HEK293 (cell line): ENCODE data around the gene EIF3M.
"Not testable (repeated sequence)": the region's sequence is repeated elsewhere in the genome, so short reads cannot be mapped to it uniquely, and the experiment has no call there.

ENCODE experiments used
- CTCF ChIA-PET: fragments of 350-600 bp; formaldehyde crosslinking; extraction: SDS; loops from one replicate; lab custom pipeline; 2021; ENCODE audit warnings: antibody characterized with exemption; lab: Yijun Ruan, JAX
- POLR2A ChIA-PET: fragments of 300-600 bp; formaldehyde crosslinking; extraction: SDS; loops from one replicate; lab custom pipeline; 2020; ENCODE audit warnings: antibody characterized with exemption, inconsistent platforms; lab: Yijun Ruan, JAX
- H3K27ac ChIP-seq: fragments of 200-500 bp; sonication (Bioruptor generic); 2 replicates; pipeline ENCODE4 v1.5.1; 2014; ENCODE audit warnings: low read depth, low read length, control low read depth, inconsistent platforms; ENCODE audit errors: extremely low read depth
- H3K36me3 ChIP-seq, 2 experiments: fragments of 200-500 bp in 1 of 2; sonication (Bioruptor generic) in 1 of 2; 1 replicate in 1 of 2; 2 replicates in 1 of 2; pipeline ENCODE4 v1.5.1; 2014 to 2017; ENCODE audit warnings: inconsistent platforms in 2 of 2, low read length in 2 of 2; ENCODE audit not compliant: control insufficient read depth in 2 of 2, insufficient read depth in 1 of 2
- H3K4me1 ChIP-seq: fragments of 200-500 bp; sonication (Bioruptor generic); 2 replicates; pipeline ENCODE4 v1.5.1; 2014; ENCODE audit warnings: mild to moderate bottlenecking, low read length, inconsistent platforms; ENCODE audit not compliant: control insufficient read depth, insufficient read depth
- H3K4me3 ChIP-seq: 2 replicates; pipeline ENCODE4 v1.5.1; 2011; ENCODE audit warnings: low read depth, mild to moderate bottlenecking, control low read depth, low read length, moderate library complexity
- H3K9me3 ChIP-seq: fragments of 200-500 bp; sonication (Bioruptor generic); 2 replicates; pipeline ENCODE4 v1.5.1; 2014; ENCODE audit warnings: low read depth, low read length, inconsistent platforms; ENCODE audit not compliant: control insufficient read depth, insufficient read depth
- BCL11B ChIP-seq: fragments of 450-650 bp; formaldehyde crosslinking; IDR thresholded peaks from 2 replicates; pipeline ENCODE4 v1.5.1; 2016; ENCODE audit warnings: low read depth, missing biosample characterization, missing genetic modification characterization
- SCRT2 ChIP-seq: fragments of 450-650 bp; formaldehyde crosslinking; IDR thresholded peaks from 2 replicates; pipeline ENCODE4 v1.5.1; 2016; ENCODE audit warnings: missing biosample characterization, missing genetic modification characterization
- SP3 ChIP-seq: fragments of 450-650 bp; formaldehyde crosslinking; IDR thresholded peaks from 2 replicates; pipeline ENCODE4 v1.5.1; 2016; ENCODE audit warnings: missing biosample characterization, missing genetic modification characterization
- WT1 ChIP-seq: fragments of 450-650 bp; formaldehyde crosslinking; IDR thresholded peaks from 2 replicates; pipeline ENCODE4 v1.5.1; 2016; ENCODE audit warnings: missing biosample characterization, missing genetic modification characterization
- ZNF664 ChIP-seq: fragments of 450-650 bp; formaldehyde crosslinking; IDR thresholded peaks from 2 replicates; pipeline ENCODE4 v1.5.1; 2016; ENCODE audit warnings: missing biosample characterization, missing genetic modification characterization
- ZNF76 ChIP-seq: fragments of 450-650 bp; formaldehyde crosslinking; IDR thresholded peaks from 2 replicates; pipeline ENCODE4; 2016; ENCODE audit warnings: low read depth, missing biosample characterization, missing genetic modification characterization, borderline replicate concordance
- ZNF843 ChIP-seq: fragments of 450-650 bp; formaldehyde crosslinking; IDR thresholded peaks from 2 replicates; pipeline ENCODE4 v1.5.1; 2016; ENCODE audit warnings: missing biosample characterization, missing genetic modification characterization
- TF ChIP-seq, protein P1 (sequence below): fragments of 450-650 bp; formaldehyde crosslinking; IDR thresholded peaks from 2 replicates; pipeline ENCODE4 v1.5.1; 2017; ENCODE audit warnings: missing biosample characterization, missing genetic modification characterization
- TF ChIP-seq, protein P2 (sequence below): fragments of 450-650 bp; formaldehyde crosslinking; IDR thresholded peaks from 2 replicates; pipeline ENCODE4 v1.5.1; 2017; ENCODE audit warnings: missing biosample characterization, missing genetic modification characterization
- TF ChIP-seq, protein P3 (sequence below): fragments of 450-650 bp; formaldehyde crosslinking; IDR thresholded peaks from 2 replicates; pipeline ENCODE4 v1.5.1; 2016; ENCODE audit warnings: missing biosample characterization, missing genetic modification characterization

Gene EIF3M

DNA sequence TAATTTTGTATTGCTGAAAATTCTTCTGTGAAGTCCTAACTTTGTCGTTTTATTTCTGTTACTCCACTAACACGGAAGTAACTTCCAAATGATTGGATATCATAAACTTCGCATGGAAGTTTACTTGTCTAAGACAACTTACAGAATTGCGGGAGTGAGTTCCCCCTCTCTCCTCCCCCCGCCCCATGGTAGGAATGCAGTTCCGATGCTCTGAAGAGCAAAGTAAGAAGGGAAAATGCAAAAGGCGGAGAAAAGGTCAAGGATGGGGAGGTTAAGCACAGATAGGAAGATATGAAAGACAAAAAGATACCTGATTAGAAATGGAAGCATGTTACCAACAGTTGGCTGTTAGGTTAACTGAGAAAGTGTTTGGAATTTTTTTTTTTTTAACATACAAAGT lies 1.3 kb downstream of the EIF3M start:
- POLR2A ChIA-PET, result interaction anchor here (0.6 kb wide), 1 partner anchor 489 kb away, joined by 5 read pairs; no protein-coding TSS in a partner anchor
- no peak for TF ChIP-seq ZNF76 (tag by site-specific recombination)
- TF ChIP-seq, protein P1, sequence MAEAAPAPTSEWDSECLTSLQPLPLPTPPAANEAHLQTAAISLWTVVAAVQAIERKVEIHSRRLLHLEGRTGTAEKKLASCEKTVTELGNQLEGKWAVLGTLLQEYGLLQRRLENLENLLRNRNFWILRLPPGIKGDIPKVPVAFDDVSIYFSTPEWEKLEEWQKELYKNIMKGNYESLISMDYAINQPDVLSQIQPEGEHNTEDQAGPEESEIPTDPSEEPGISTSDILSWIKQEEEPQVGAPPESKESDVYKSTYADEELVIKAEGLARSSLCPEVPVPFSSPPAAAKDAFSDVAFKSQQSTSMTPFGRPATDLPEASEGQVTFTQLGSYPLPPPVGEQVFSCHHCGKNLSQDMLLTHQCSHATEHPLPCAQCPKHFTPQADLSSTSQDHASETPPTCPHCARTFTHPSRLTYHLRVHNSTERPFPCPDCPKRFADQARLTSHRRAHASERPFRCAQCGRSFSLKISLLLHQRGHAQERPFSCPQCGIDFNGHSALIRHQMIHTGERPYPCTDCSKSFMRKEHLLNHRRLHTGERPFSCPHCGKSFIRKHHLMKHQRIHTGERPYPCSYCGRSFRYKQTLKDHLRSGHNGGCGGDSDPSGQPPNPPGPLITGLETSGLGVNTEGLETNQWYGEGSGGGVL (tag by site-specific recombination), result peak; percentile 27; the same call in 1 of the 2 replicates
- H3K36me3 ChIP-seq, result peaks cover 10 to 21% of the 10 kb centered on the region in 2 experiments
- CTCF ChIA-PET, result interaction anchor here (0.7 kb wide), 1 partner anchor 229 kb away, joined by 3 read pairs; no protein-coding TSS in a partner anchor
- peak overlapping the region; percentile 96 for H3K4me3 ChIP-seq
- H3K9me3 ChIP-seq, result no peaks in the 10 kb centered on the region
- no peaks in the 10 kb centered on the region for H3K4me1 ChIP-seq
- no peak overlapping the region for H3K27ac ChIP-seq

DNA sequence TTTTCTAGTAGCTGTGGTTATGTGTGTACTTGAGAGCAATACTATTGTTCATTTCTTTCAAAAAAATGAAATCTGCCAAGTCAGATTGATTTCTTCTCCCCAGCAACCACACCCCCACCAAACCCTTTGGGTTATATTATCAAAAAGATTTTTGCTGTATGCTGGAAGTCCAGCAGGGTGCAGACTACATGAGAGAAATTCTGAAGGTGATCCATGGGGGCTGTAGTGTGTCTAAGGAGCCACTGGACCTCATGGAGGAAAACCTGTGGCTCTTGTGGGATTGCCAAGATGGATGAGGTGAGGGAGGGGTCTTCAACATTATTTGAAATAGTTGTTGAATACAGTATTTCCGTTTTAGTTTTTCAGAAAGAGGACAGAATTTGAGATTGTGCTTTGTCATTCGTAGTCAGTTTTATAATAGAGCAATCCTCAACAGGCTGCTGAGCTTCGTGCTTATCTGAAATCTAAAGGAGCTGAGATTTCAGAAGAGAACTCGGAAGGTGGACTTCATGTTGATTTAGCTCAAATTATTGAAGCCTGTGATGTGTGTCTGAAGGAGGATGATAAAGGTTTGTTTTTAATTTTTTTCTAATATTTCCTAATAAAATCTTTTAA lies 3.1 kb downstream of the EIF3M start:
- POLR2A ChIA-PET, result no interaction called here
- H3K27ac ChIP-seq, result no peak overlapping the region
- no peak overlapping the region for H3K4me3 ChIP-seq
- no peaks in the 10 kb centered on the region for H3K9me3 ChIP-seq
- H3K4me1 ChIP-seq, result no peaks in the 10 kb centered on the region
- no peak for TF ChIP-seq SP3 (tag by site-specific recombination)
- TF ChIP-seq SCRT2, result peak; percentile 60
- no peak for TF ChIP-seq BCL11B (tag by site-specific recombination)
- no peak for TF ChIP-seq ZNF843 (tag by site-specific recombination)
- TF ChIP-seq WT1 (tag by site-specific recombination), result no peak
- TF ChIP-seq, protein P2, sequence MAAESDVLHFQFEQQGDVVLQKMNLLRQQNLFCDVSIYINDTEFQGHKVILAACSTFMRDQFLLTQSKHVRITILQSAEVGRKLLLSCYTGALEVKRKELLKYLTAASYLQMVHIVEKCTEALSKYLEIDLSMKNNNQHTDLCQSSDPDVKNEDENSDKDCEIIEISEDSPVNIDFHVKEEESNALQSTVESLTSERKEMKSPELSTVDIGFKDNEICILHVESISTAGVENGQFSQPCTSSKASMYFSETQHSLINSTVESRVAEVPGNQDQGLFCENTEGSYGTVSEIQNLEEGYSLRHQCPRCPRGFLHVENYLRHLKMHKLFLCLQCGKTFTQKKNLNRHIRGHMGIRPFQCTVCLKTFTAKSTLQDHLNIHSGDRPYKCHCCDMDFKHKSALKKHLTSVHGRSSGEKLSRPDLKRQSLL (tag by site-specific recombination), result no peak
- peaks cover 11 to 39% of the 10 kb centered on the region in 2 experiments for H3K36me3 ChIP-seq
- CTCF ChIA-PET, result interaction anchor here (0.7 to 1.6 kb wide), 2 partner anchors 200 to 202 kb away, joined by 3 to 6 read pairs; no protein-coding TSS in a partner anchor

DNA sequence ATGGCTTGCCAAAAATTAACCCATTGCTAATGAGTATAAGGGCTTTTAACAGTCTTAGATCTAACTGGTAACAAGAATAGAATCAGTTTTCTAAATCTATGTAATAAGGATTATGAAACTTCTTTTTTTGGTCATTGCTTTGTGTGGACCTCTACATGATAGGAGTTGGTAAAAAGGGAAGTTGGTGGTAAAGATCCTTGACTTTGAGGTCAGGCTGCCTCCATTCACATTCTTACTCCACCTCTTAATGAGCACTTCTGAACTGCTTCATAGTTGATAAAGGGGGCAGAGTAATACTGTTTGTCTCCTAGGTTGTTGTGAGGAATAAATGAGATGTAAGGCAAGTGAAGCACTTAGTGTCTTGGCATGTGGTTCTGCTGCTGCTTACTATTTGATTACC lies 10.6 kb downstream of the EIF3M start:
- TF ChIP-seq, protein P3, sequence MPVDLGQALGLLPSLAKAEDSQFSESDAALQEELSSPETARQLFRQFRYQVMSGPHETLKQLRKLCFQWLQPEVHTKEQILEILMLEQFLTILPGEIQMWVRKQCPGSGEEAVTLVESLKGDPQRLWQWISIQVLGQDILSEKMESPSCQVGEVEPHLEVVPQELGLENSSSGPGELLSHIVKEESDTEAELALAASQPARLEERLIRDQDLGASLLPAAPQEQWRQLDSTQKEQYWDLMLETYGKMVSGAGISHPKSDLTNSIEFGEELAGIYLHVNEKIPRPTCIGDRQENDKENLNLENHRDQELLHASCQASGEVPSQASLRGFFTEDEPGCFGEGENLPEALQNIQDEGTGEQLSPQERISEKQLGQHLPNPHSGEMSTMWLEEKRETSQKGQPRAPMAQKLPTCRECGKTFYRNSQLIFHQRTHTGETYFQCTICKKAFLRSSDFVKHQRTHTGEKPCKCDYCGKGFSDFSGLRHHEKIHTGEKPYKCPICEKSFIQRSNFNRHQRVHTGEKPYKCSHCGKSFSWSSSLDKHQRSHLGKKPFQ (tag by site-specific recombination), result no peak
- 0 out of 2 replicates have a peak, but pooled peaks have one; percentile 14 for TF ChIP-seq ZNF664 (tag by site-specific recombination)
- TF ChIP-seq, all 188 proteins: peak for 1
- CTCF ChIA-PET, result no interaction called here
- POLR2A ChIA-PET, result no interaction called here
- Histone ChIP-seq H3K4me1 (no peaks in the 10 kb centered on the region; the same call in 1 of the 2 replicates), H3K36me3 (peaks cover 17 to 93% of the 10 kb centered on the region in 2 experiments; a peak in 2 of 3 replicates), H3K9me3 (no peaks in the 10 kb centered on the region), H3K4me3 (no peak overlapping the region), H3K27ac (no peak overlapping the region)

DNA sequence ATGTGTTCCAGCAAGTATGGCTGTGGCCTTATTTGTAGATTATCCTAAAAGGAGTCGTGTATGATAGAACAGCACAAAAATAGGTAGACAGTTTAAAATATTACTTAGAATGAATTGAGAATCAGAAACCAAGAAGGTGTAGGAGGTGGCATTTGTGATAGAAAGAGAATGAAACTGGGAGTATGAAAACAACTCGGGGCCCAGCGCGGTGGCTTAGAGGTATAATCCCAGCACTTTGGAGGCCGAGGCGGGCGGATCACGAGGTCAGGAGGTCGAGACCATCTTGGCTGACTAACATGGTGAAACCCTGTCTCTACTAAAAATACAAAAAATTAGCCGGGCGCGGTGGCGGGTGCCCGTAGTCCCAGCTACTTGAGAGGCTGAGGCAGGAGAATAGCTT lies 12.5 kb downstream of the EIF3M start:
- H3K4me3 ChIP-seq, H3K4me1 ChIP-seq, CTCF ChIA-PET, H3K9me3 ChIP-seq, POLR2A ChIA-PET, H3K27ac ChIP-seq: not testable (repeated sequence)
- H3K36me3 ChIP-seq, result peaks cover 26 to 87% of the 10 kb centered on the region in 2 experiments
